ENCODE data around the gene DHRS1.

DHRS1 gene

GRCh38 chr14:24299255-24300191, at the start of gene DHRS1, which contains the start of gene NOP9:
DHRS1 (minus strand) TSS chr14:24299780; CDS start chr14:24299106, 674 bp downstream.
NOP9 (plus strand) TSS chr14:24299850; CDS start chr14:24299955, 105 bp downstream.
- no peak for TF ChIP-seq CTCF (IDR thresholded peaks at IDR 0.05; ENCODE audit: low read depth, low read length)

DNA sequence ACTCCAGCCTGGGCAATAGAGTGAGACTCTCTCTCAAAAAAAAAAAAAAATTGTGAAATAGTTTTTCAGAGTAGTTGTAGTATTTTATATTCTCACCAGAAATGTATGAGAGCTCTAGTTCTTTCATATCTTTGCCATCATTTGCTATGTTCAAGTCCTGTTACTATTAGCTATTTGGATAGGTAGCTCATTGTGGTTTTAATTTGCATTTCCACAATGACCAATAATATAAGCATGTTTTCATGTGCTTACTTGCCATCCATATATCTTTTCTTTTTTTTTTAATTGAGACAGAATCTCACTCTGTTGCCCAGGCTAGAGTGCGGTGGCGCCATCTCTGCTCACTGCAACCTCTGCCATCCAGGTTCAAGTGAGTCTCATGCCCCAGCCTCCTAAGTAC, 48.6 kb upstream of the DHRS1 start:
- H3K4me3 ChIP-seq (ENCODE audit: low read depth, low read length) = no peak overlapping the region
- no peak for TF ChIP-seq CTCF (IDR thresholded peaks at IDR 0.05; ENCODE audit: low read depth, low read length)

More at GRCh38 chr14:24299255-24300191, at the start of gene DHRS1, which contains the start of gene NOP9:
- peak within 1 kb of the TSS; percentile 96 for H3K4me3 ChIP-seq (ENCODE audit: low read depth, low read length)

- H3K4me3 ChIP-seq (ENCODE audit: low read depth, low read length) = no peak overlapping the region
- no peak for TF ChIP-seq CTCF (IDR thresholded peaks at IDR 0.05; ENCODE audit: low read depth, low read length)
Measured at GRCh38 chr14:24347134-24347533, 47.6 kb upstream of the DHRS1 start.

DNA sequence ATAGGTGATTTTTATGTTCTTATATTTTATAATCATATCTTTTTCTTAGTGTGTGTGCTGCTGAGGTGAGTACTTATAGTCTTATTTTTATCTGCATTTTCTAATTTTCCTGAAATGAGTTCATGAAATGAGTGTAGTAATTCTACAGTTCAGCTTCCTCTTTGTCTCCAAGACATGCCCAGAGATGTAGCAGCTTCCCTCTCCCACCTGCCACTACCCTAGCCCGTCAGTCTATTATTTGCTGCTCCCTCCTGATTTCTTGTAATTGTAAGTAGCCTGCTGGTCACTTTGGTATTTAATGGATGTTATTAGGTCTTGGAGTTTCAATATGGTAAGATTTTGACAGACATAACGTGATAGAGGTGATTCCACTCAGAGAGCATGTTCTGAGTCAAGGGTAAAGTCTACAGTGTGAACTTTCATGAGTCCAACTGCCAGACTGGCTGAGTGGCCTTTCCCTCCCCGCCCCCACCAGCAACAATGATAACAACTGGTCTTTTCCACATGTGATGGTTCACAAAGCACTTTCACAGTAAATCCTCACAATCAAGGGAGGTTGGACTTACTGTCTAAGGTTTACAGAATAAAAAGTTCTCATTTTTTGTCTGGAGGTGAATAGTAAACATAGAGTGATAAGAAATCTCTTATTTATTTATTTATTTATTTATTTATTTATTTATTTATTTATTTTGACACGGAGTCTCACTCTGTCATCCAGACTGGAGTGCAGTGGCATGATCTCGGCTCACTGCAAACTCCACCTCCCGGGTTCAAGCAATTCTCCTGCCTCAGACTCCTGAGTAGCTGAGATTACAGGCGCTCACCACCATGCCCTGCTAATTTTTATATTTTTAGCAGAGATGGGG, 44.4 kb upstream of the DHRS1 start:
- TF ChIP-seq CTCF (IDR thresholded peaks at IDR 0.05; ENCODE audit: low read depth, low read length) = no peak
- H3K4me3 ChIP-seq (ENCODE audit: low read depth, low read length) = no peak overlapping the region

- no peak overlapping the region for H3K4me3 ChIP-seq (ENCODE audit: low read depth, low read length)
- TF ChIP-seq CTCF (IDR thresholded peaks at IDR 0.05; ENCODE audit: low read depth, low read length) = no peak
Measured at GRCh38 chr14:24342889-24343288, 43.3 kb upstream of the DHRS1 start.

DNA sequence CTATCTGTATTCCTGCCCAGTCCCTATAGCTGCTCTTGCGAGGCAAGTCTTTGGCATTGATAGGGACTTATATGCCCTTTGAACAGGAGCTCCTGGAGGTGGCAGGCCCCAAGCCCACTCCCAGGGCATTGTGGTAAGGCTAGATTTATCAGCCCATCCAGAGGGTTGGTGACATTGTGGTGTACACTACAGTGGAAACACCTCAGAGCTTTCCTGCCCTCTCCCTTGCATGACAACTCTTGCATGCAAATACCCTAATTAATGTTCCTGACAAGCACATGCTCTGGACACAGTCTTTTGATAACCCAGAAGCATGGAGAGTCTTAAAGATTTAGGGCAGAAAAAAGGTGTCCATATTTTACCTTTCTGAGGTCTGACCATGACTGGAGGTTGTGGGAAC, 41.0 kb upstream of the DHRS1 start:
- no peak for TF ChIP-seq CTCF (IDR thresholded peaks at IDR 0.05; ENCODE audit: low read depth, low read length)
- H3K4me3 ChIP-seq (ENCODE audit: low read depth, low read length) = no peak overlapping the region
